ENCODE results near the gene ADSS1.

Gene ADSS1

GRCh38 chr14:104730487-104730886 lies 6.5 kb downstream of the ADSS1 start:
- POLR2A ChIA-PET (ENCODE audit: low non-redundant PET): interaction anchor here (1.0 kb wide), 1 partner anchor 79 kb away, joined by 3 read pairs; no protein-coding TSS in a partner anchor
- no peak for DNase-seq (ENCODE audit: low spot score)

GRCh38 chr14:104731320-104732294 lies 7.6 kb downstream of the ADSS1 start:
- TF ChIP-seq CTCF (conservative IDR thresholded peaks at IDR 0.05; ENCODE audit: low read depth): peak; percentile 45
- ChIA-PET POLR2A (ENCODE audit: low non-redundant PET) (interaction anchor here (1.0 to 1.2 kb wide), 2 partner anchors 9 to 81 kb away, joined by 3 read pairs; no protein-coding TSS in a partner anchor), CTCF (interaction anchor here (0.6 to 1.8 kb wide), 6 partner anchors 14 to 474 kb away, joined by 3 to 7 read pairs (median 4); partner anchors contain the start of gene SIVA1)
- peak overlapping the region; percentile 99 for H3K27ac ChIP-seq
- DNase-seq (ENCODE audit: low spot score): no peak

More at GRCh38 chr14:104730487-104730886, 6.5 kb downstream of the ADSS1 start:
- CTCF ChIA-PET: interaction anchor here (1.0 to 1.8 kb wide), 2 partner anchors 15 to 22 kb away, joined by 4 to 7 read pairs; partner anchors contain the start of gene SIVA1
- TF ChIP-seq CTCF (conservative IDR thresholded peaks at IDR 0.05; ENCODE audit: low read depth): no peak
- H3K27ac ChIP-seq: peak overlapping the region; percentile 99

GRCh38 chr14:104732355-104732804 lies 8.4 kb downstream of the ADSS1 start:
- TF ChIP-seq CTCF (conservative IDR thresholded peaks at IDR 0.05; ENCODE audit: low read depth): no peak
- ChIA-PET POLR2A (ENCODE audit: low non-redundant PET) (interaction anchor here (1.2 kb wide), 1 partner anchor 10 kb away, joined by 3 read pairs; no protein-coding TSS in a partner anchor), CTCF (interaction anchor here (0.7 to 2.0 kb wide), 4 partner anchors 9 to 473 kb away, joined by 4 to 8 read pairs (median 6); partner anchors contain the start of genes ADSS1 and SIVA1)
- peak; percentile 76 for DNase-seq (ENCODE audit: low spot score)
- H3K27ac ChIP-seq: peak overlapping the region; percentile 99

- CTCF ChIA-PET: interaction anchor here (0.6 to 2.0 kb wide), 2 partner anchors 10 to 102 kb away, joined by 4 to 8 read pairs; partner anchors contain the start of gene ADSS1
- H3K27ac ChIP-seq: peak overlapping the region; percentile 99
- peak; percentile 71 for DNase-seq (ENCODE audit: low spot score)
- TF ChIP-seq CTCF (conservative IDR thresholded peaks at IDR 0.05; ENCODE audit: low read depth): no peak
- POLR2A ChIA-PET (ENCODE audit: low non-redundant PET): interaction anchor here (0.6 kb wide), 2 partner anchors 8 to 73 kb away, joined by 3 to 6 read pairs; no protein-coding TSS in a partner anchor
Measured at GRCh38 chr14:104732931-104733681, 9.1 kb downstream of the ADSS1 start.

- DNase-seq (ENCODE audit: low spot score): no peak
- POLR2A ChIA-PET (ENCODE audit: low non-redundant PET): no interaction called here
- H3K27ac ChIP-seq: peak overlapping the region; percentile 99
- CTCF ChIA-PET: interaction anchor here (2.0 kb wide), 1 partner anchor 11 kb away, joined by 8 read pairs; the partner anchor contains the start of gene ADSS1
- TF ChIP-seq CTCF (conservative IDR thresholded peaks at IDR 0.05; ENCODE audit: low read depth): no peak
Measured at GRCh38 chr14:104734051-104734587, 10.1 kb downstream of the ADSS1 start.

Measured in RWPE1 (cell line).